Naive thymus-derived CD4-positive, alpha-beta T cell (primary cell): ENCODE data around the gene CSTF1. TPM values are rescaled to one million over a fixed set of nuclear protein-coding genes. Genes with fewer than 3 reads are reported as not detected.

ENCODE experiments used
- polyA plus RNA-seq, 2 donors: library from polyadenylated mRNA; unstranded; fragments of 300-500 nt; fragmentation: Illumina TruSeq; gene quantifications; one replicate each; pipeline ENCODE4 v1.2.3, GENCODE V29; 2021
- total RNA-seq, 6 experiments: library from RNA in 5 of 6; stranded (reverse) in 5 of 6; gene quantifications; 1 replicate in 5 of 6; 2 replicates in 1 of 6; pipeline ENCODE4 v1.2.3 and lab custom pipeline; 2021 to 2026

Gene CSTF1
- total and polyA plus RNA-seq, 7 experiments from 2014 or later, result 16.4 to 50.7 (median 35.9) TPM

Other genes starting within 250 kb of the CSTF1 start
- gene MC3R, start 143.9 kb upstream of the CSTF1 start, total RNA-seq, result not detected
- not detected for gene MC3R, start 143.9 kb upstream of the CSTF1 start, polyA plus RNA-seq
- gene FAM210B, start 33.7 kb upstream of the CSTF1 start, total RNA-seq, result 10 to 100 TPM in 4 of 5 experiments, 1 to 10 TPM in 1; 8.1 to 31.8 (median 19.4) TPM
- gene FAM210B, start 33.7 kb upstream of the CSTF1 start, polyA plus RNA-seq, result 10 to 100 TPM; 40.7 to 43.2 TPM
- 10 to 100 TPM in 1 of 5 experiments, 1 to 10 TPM in 3, under 1 TPM in 1; 0.95 to 44.1 (median 1.2) TPM for gene AURKA, start 430 bp upstream of the CSTF1 start, total RNA-seq
- gene AURKA, start 430 bp upstream of the CSTF1 start, polyA plus RNA-seq, result under 1 TPM; 0.43 to 0.64 TPM
- 10 to 100 TPM in 4 of 5 experiments, 1 to 10 TPM in 1; 8.0 to 16.9 (median 14.3) TPM for gene CASS4, start 19.6 kb downstream of the CSTF1 start, total RNA-seq
- gene CASS4, start 19.6 kb downstream of the CSTF1 start, polyA plus RNA-seq, result 10 to 100 TPM in 1 of 2 donors, 1 to 10 TPM in 1; 6.8 to 10.7 TPM
- gene RTF2, start 76.0 kb downstream of the CSTF1 start, total RNA-seq, result 100 to 1,000 TPM in 1 of 5 experiments, 10 to 100 TPM in 4; 62.5 to 118 (median 72.0) TPM
- gene RTF2, start 76.0 kb downstream of the CSTF1 start, polyA plus RNA-seq, result 100 to 1,000 TPM; 156 to 157 TPM
- gene FAM209A, start 132.1 kb downstream of the CSTF1 start, total RNA-seq, result 1 to 10 TPM; 3.4 to 6.5 (median 3.8) TPM
- gene FAM209A, start 132.1 kb downstream of the CSTF1 start, polyA plus RNA-seq, result under 1 TPM; 0.35 to 0.51 TPM
- 1 to 10 TPM; 1.9 to 3.9 (median 3.3) TPM for gene FAM209B, start 140.6 kb downstream of the CSTF1 start, total RNA-seq
- under 1 TPM in 1 of 2 donors, not detected in 1; 0.59 TPM for gene FAM209B, start 140.6 kb downstream of the CSTF1 start, polyA plus RNA-seq
- gene TFAP2C, start 236.7 kb downstream of the CSTF1 start, total RNA-seq, result not detected
- gene TFAP2C, start 236.7 kb downstream of the CSTF1 start, polyA plus RNA-seq, result not detected